Measurements from ENCODE around the gene RPRD1A. TPM values are rescaled to one million over a fixed set of nuclear protein-coding genes. Genes with fewer than 3 reads are reported as not detected.

The RPRD1A gene
- total and polyA plus RNA-seq, 2 of the 4 experiments (the other 2 are of a cell fraction), result 23.3 to 27.2 TPM

DNA sequence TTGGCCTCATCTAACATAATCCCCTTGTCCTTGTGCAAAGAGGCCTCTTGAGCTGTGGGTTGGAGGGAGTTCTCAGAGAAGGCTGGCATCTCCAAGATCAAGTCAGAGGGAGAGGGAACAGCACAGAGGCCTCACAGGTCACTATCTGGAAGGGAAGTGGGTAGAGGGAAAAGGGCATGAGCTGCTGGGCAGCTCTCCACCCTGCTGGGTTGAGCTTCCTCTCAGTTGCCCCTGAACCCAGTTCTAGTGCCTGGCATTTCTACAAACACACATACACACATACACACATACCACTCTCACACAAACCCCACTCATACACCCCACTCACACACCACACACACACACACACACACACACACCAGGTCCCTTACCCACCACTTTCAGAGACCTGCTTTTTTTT lies 125.2 kb downstream of the RPRD1A start:
- Histone ChIP-seq H4K91ac (ENCODE audit: insufficient read depth, low read depth, low read length) (no peak overlapping the region), H3K4me2 (ENCODE audit: low read depth, low read length) (no peak overlapping the region), H2BK20ac (ENCODE audit: low read depth, low read length) (no peak overlapping the region), H4K8ac (ENCODE audit: low read depth in 2 of 2, low read length in 2 of 2) (no peak overlapping the region), H2AFZ (replicated peaks; ENCODE audit: low read length, poor library complexity) (no peak overlapping the region), H3K36me3 (ENCODE audit: control insufficient read depth, insufficient read depth, low read length) (no peaks in the 10 kb centered on the region), H3K18ac (ENCODE audit: low read depth, low read length) (no peak overlapping the region), H2BK15ac (ENCODE audit: low read depth, low read length) (no peak overlapping the region), H4K5ac (ENCODE audit: low read depth, low read length) (no peak overlapping the region), H3K9ac (ENCODE audit: low read depth, low read length) (no peak overlapping the region), H3K14ac (replicated peaks; ENCODE audit: low read depth, low read length) (no peak overlapping the region), H2AK5ac (ENCODE audit: low read depth, low read length) (no peak overlapping the region), H2BK120ac (ENCODE audit: low read depth, low read length) (no peak overlapping the region), H3K79me1 (ENCODE audit: low read depth in 1 of 2, low read length in 2 of 2) (no peaks in the 10 kb centered on the region), H3K23ac (ENCODE audit: low read depth, low read length) (no peak overlapping the region), H3K4ac (ENCODE audit: low read depth, low read length) (no peak overlapping the region), H2AK9ac (replicated peaks; ENCODE audit: low read depth, low read length, poor library complexity) (no peak overlapping the region), H3K27me3 (ENCODE audit: control insufficient read depth, insufficient read depth, low read length) (peaks cover 10% of the 10 kb centered on the region), H3K56ac (ENCODE audit: extremely low read depth, insufficient read depth, low read length) (no peak overlapping the region), H3K4me1 (ENCODE audit: control insufficient read depth, insufficient read depth, low read length) (no peaks in the 10 kb centered on the region), H3K9me1 (ENCODE audit: insufficient read depth, low read length) (no peaks in the 10 kb centered on the region), H3K27ac (ENCODE audit: insufficient read depth, low read length) (no peak overlapping the region), H3K9me3 (ENCODE audit: control insufficient read depth, insufficient read depth, low read length) (no peaks in the 10 kb centered on the region), H2BK5ac (ENCODE audit: low read depth, low read length, poor library complexity, severe bottlenecking) (no peak overlapping the region), H3K4me3 (ENCODE audit: insufficient read depth, low read depth, low read length) (no peak overlapping the region), H4K20me1 (ENCODE audit: insufficient read depth, low read length) (no peaks in the 10 kb centered on the region)
- in situ Hi-C loops (cut with MboI; ENCODE audit: low sequenced_read_pairs), result loop anchor here (10.0 kb wide), 1 partner anchor 187 kb away; no protein-coding TSS in a partner anchor
- BruUV-seq (replicated peaks), result no TSS peak
- CTCF ChIA-PET, result no interaction called here
- dilution Hi-C loops (cut with HindIII; ENCODE audit: low sequenced_read_pairs, unreplicated experiment), result no loop called here
- ATAC-seq (ENCODE audit: low read depth), result no peak
- POLR2A ChIA-PET (ENCODE audit: unreplicated experiment), result no interaction called here
- TF ChIP-seq, protein P1, sequence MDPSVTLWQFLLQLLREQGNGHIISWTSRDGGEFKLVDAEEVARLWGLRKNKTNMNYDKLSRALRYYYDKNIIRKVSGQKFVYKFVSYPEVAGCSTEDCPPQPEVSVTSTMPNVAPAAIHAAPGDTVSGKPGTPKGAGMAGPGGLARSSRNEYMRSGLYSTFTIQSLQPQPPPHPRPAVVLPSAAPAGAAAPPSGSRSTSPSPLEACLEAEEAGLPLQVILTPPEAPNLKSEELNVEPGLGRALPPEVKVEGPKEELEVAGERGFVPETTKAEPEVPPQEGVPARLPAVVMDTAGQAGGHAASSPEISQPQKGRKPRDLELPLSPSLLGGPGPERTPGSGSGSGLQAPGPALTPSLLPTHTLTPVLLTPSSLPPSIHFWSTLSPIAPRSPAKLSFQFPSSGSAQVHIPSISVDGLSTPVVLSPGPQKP (IDR thresholded peaks at IDR 0.05; ENCODE audit: borderline replicate concordance, low read depth, low read length), result no peak
- TF ChIP-seq RFX5 (IDR thresholded peaks at IDR 0.05; ENCODE audit: low read depth, low read length) (no peak), FOS (IDR thresholded peaks at IDR 0.05; ENCODE audit: low read depth, low read length) (no peak), RCOR1 (IDR thresholded peaks at IDR 0.05; ENCODE audit: insufficient replicate concordance, low read length) (no peak), BHLHE40 (IDR thresholded peaks at IDR 0.05; ENCODE audit: low read depth, low read length) (no peak), MXI1 (IDR thresholded peaks at IDR 0.05; ENCODE audit: borderline replicate concordance, low read depth, low read length) (no peak), RAD21 (IDR thresholded peaks at IDR 0.05; ENCODE audit: low read length) (no peak), MAZ (IDR thresholded peaks at IDR 0.05; ENCODE audit: borderline replicate concordance, low read depth, low read length) (no peak), CHD1 (IDR thresholded peaks at IDR 0.05; ENCODE audit: low read depth, low read length) (no peak), CEBPB (IDR thresholded peaks at IDR 0.05; ENCODE audit: low read depth, low read length) (no peak), SMC3 (IDR thresholded peaks at IDR 0.05; ENCODE audit: low read depth, low read length) (no peak), MAFK (IDR thresholded peaks at IDR 0.05; ENCODE audit: low read depth, low read length) (no peak), POLR2A (IDR thresholded peaks at IDR 0.05; ENCODE audit: low read depth, low read length) (no peak), NFE2L2 (IDR thresholded peaks at IDR 0.05; ENCODE audit: low read depth, low read length) (no peak)
- TF ChIP-seq, protein P2, sequence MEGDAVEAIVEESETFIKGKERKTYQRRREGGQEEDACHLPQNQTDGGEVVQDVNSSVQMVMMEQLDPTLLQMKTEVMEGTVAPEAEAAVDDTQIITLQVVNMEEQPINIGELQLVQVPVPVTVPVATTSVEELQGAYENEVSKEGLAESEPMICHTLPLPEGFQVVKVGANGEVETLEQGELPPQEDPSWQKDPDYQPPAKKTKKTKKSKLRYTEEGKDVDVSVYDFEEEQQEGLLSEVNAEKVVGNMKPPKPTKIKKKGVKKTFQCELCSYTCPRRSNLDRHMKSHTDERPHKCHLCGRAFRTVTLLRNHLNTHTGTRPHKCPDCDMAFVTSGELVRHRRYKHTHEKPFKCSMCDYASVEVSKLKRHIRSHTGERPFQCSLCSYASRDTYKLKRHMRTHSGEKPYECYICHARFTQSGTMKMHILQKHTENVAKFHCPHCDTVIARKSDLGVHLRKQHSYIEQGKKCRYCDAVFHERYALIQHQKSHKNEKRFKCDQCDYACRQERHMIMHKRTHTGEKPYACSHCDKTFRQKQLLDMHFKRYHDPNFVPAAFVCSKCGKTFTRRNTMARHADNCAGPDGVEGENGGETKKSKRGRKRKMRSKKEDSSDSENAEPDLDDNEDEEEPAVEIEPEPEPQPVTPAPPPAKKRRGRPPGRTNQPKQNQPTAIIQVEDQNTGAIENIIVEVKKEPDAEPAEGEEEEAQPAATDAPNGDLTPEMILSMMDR (conservative IDR thresholded peaks at IDR 0.05; ENCODE audit: low read depth, low read length), result no peak
- TF ChIP-seq, protein P3, sequence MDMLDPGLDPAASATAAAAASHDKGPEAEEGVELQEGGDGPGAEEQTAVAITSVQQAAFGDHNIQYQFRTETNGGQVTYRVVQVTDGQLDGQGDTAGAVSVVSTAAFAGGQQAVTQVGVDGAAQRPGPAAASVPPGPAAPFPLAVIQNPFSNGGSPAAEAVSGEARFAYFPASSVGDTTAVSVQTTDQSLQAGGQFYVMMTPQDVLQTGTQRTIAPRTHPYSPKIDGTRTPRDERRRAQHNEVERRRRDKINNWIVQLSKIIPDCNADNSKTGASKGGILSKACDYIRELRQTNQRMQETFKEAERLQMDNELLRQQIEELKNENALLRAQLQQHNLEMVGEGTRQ (IDR thresholded peaks at IDR 0.05; ENCODE audit: low read depth, low read length), result no peak
- intact Hi-C loops (cut with micrococcal nuclease), result no loop called here
- DNase-seq, result no peak

Measured in IMR-90 (cell line).